GM04504 (cell line): ENCODE measurements around the gene PARN.
"Not testable (repeated sequence)": the region's sequence is repeated elsewhere in the genome, so short reads cannot be mapped to it uniquely, and the experiment has no call there.

Experiments
- DNase-seq: peaks from one replicate; pipeline ENCODE4 v3.0.0-alpha.2; 2012; ENCODE audit warnings: low read depth

PARN gene, protein sequence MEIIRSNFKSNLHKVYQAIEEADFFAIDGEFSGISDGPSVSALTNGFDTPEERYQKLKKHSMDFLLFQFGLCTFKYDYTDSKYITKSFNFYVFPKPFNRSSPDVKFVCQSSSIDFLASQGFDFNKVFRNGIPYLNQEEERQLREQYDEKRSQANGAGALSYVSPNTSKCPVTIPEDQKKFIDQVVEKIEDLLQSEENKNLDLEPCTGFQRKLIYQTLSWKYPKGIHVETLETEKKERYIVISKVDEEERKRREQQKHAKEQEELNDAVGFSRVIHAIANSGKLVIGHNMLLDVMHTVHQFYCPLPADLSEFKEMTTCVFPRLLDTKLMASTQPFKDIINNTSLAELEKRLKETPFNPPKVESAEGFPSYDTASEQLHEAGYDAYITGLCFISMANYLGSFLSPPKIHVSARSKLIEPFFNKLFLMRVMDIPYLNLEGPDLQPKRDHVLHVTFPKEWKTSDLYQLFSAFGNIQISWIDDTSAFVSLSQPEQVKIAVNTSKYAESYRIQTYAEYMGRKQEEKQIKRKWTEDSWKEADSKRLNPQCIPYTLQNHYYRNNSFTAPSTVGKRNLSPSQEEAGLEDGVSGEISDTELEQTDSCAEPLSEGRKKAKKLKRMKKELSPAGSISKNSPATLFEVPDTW

GRCh38 chr16:14629919-14630619 lies at the start of gene PARN:
TSS of gene PARN (minus strand) at chr16:14630260. CDS start at chr16:14630125, 135 bp downstream.
- DNase-seq, result peak; percentile 88

DNA sequence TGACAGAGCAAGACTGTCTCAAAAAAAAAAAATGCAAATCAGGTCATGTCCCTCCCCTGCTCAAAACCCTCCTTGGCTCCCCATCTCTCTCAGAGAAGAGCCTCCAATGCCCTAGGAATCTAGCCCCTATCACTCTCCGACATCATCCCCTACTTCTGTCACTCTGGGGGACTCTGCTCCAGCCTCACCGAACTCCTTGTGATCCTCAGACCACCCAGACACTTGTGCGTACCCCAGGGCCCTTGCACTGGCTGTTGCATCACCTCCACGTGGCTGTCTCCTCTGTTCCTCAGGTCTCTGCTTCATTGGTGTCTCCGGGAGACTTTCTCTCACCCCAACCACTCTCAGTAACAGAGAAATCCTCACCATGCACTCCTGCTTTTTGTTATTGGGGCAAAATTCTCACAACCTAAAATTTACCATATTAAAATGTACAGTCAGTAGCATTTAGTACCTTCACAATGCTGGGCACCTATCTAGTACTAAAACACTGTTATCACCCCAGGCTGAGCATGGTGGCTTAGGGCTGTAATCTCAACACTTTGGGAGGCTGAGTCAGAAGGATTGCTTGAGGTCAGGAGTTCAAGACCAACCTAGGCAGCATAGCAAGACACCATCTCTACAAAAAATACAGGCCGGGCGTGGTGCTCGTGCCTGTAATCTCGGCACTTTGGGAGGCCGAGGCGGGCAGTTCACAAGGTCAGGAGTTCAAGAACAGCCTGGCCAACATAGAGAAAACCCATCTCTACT lies 48.9 kb upstream of the PARN start:
- no peak for DNase-seq

GRCh38 chr16:14677627-14678026 lies 47.6 kb upstream of the PARN start:
- no peak for DNase-seq

- DNase-seq, result no peak
Measured at GRCh38 chr16:14676633-14677032, 46.6 kb upstream of the PARN start.

DNA sequence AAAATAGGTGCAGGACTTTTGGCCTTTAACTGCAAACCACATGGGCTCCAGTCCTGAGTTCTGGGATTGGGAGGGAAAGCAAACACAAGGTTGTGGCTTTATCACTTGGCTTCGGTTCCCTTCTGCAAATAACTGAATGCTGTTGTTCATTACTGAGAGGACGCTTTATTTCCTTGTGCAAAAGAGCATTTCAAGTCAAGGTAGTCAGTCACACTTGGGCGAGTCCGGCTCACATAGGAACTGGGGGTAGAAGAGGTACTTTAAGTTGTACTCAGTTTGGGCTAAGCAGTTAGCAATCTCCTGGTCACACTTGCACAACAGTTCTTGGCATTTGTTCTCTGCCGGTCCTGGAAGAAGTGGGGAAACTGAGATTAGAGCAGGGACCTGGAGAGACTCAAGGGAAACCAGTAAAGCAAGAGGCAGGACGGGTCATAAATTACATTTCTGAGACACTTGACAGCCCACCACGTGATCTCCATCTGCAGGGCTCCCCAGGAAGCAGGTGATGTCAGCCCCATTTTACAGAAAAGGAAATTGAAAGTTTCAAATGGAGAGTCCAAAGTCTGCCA lies 42.4 kb upstream of the PARN start:
- DNase-seq, result no peak

DNA sequence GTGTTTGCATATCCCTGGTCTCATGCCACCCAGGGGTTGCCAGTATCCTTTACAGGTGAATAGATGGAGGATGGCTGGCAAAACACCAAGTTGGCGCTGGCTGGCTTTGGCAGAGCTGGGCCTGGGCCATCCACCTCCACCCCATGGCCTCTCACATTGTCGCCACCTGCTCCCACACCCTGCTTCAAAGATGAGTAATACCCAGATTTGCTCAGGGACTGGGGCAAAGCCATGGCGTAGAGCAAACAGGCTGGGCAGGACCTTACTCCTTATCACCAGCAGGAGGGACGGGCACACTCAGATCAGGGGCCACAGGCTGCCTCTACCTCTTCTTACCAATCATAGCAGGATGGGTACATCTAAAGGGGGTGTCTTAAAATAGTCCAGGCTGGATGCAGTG lies 39.7 kb upstream of the PARN start:
- DNase-seq, result no peak

- DNase-seq, result no peak
Measured at GRCh38 chr16:14668556-14669223, 38.6 kb upstream of the PARN start.

DNA sequence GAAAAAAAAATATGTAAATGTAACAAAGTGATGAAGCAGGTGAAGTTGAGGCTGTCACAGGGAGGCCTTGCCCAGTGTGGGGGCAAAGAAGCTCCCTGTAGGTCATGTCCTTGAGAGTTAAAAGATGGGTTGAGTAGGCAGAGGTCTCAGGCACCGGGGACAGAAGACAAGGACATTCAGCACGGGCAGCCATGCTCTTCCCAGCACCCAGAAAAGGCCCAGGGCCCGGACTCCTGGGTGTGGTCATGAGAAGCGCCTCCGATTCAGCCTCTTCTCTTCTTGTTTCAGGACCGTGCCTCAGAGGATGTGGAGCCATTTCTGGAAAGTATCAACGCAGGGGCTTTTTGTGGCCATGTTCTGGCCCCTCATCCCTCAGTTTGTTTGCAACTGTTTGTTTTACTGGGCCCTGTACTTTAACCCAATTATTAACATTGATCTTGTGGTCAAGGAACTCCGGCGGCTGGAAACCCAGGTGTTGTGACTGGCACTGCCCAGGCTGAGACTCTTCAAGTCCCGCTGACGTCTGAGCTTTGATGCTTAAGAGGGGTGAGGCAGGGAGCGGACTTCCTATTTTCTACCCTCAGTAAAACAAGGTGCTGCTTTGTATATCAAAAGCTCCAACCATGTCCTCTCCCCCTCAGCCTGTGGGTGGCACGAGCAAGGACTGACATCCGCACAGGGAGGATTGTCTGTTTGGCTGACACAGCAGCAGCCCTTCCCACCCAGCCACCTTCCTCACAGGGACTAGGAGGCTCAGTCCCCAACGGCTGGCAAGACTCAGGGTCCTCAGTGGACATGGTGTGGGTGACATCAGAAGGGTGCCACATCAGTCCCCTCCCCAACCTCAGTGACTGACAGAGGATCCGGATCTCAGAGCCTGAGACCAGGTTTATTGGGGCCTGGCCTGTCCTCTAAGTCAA lies 37.5 kb upstream of the PARN start:
- no peak for DNase-seq

DNA sequence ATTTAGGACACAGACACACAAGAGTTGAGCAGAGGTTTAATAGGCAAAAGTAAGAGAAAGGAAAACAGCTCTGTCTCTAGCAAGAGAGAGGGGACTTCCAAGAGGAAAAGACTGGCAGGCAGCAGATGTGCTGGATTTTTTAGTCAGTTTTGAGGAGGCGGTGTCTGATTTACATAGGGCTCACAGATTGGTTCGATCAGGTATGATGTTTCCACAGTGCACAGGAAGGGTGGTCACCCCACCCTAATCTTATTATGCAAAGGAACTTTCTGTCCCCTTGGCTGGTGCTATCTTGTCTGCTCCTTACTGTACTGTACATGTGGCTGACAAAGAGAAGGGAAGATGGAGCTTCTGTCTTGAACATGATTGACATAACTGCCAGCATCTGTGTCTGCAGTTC lies 28.0 kb upstream of the PARN start:
- DNase-seq, result no peak

GRCh38 chr16:14652726-14653125 lies 22.7 kb upstream of the PARN start:
- DNase-seq, result no peak

DNA sequence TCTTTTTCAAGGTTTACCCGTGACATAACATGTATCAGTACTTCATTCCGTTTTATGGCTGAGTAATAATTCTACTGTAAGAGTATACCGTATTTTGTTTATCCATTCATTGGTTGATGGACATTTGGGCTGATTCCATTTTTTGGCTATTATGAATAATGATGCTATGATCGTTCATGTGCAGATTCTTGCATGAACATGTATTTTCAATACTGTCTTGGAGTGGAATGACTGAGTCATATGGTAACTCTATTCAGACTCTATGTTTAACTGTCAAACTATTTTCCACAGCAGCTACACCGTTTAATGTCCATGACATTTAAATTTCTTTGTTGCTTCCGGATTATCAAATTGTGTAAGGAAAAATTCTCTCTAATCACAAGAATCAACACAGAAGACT lies 20.6 kb upstream of the PARN start:
- no peak for DNase-seq

DNA sequence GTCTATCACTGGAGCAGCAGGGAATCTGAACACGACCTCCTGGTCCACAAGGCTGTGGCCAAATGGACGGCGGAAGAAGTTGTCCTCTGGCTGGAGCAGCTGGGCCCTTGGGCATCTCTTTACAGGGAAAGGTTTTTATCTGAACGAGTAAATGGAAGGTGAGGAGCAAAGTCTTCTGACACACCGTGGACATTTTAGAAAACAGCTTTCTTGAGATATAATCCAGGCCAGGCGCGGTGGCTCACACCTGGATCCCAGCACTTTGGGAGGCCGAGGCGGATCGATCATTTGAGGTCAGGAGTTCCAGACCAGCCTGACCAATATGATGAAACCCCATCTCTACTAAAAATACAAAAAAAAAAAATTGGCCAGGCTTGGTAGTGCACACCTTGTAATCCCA lies 19.8 kb upstream of the PARN start:
- DNase-seq, result no peak

- DNase-seq, result no peak
Measured at GRCh38 chr16:14641926-14642325, 11.9 kb upstream of the PARN start.

- DNase-seq, result no peak
Measured at GRCh38 chr16:14641206-14641605, 11.1 kb upstream of the PARN start.

- DNase-seq, result no peak
Measured at GRCh38 chr16:14640538-14640937, 10.5 kb upstream of the PARN start.

DNA sequence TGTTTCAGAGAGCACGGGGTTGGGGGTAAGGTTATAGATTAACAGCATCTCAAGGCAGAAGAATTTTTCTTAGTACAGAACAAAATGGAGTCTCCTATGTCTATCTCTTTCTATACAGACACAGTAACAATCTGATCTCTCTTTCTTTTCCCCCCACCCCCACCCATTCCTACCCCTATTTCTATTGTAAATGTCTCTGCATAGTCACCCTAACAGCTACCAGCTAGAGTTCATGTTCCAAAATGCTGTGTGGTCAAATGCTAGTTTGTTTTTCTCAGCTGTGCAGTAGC lies 6.8 kb upstream of the PARN start:
- DNase-seq, result not testable (repeated sequence)

- DNase-seq, result not testable (repeated sequence)
Measured at GRCh38 chr16:14636179-14636950, 6.3 kb upstream of the PARN start.

DNA sequence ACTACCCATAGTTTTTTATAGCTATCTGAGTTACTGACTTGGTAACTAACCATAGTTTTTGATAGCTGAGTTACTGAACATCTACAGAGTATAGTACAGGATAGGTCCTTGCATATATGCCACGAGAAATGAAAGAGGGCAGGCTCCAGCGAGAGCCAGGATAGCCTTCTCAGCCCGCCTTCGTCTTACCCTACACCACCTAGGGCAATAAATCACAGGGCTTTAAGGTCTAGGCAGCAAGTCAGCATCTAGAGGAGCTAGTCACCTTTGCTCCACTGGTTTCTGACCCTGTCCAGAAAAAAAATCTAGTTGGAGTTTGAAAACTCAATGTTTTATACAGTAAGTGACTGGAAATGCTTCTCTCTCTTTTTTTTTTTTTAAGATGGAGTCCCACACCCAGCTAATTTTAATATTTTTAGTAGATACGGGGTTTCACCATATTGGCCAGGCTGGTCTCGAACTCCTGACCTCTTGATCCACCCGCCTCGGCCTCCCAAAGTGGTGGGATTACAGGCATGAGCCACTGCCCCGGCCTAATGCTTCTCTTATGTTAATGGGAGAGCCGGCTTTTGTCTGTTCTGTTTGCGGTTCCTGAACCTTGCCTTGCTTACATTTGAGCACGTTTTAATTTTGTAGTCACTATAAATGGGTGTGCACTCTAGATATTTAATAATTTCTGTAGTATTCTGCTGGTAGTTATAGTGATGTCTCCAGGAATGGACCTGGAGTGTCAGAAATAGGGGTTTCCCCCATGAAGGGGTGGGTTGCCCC lies 5.5 kb upstream of the PARN start:
- no peak for DNase-seq

DNA sequence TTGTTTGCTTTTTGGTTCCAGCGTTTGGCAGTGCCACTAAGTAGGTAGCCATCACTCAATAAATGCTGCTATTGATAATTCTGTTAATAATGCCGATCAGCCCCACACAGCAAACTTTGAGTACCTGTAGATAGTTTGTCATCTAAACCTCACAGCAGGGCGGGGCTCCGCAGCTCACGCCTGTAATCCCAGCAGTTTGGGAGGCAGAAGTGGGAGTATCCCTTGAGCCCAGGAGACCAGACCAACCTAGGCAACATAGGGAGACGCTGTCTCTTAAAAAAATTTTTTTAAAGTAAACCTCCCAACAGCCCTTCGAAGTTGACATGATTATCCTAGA lies 4.3 kb upstream of the PARN start:
- DNase-seq, result no peak
